ENCODE measurements around the gene GALM.

GALM gene

GRCh38 chr2:38783586-38783985 is 117.7 kb downstream of the GALM start:
- DNase-seq (ENCODE audit: low spot score) = no peak

More at GRCh38 chr2:38783586-38783985, 117.7 kb downstream of the GALM start:
- TF ChIP-seq CTCF (IDR thresholded peaks at IDR 0.05; ENCODE audit: extremely low read depth, missing control alignments) = no peak
